ENCODE data around the gene SPATA2. TPM values are rescaled to one million over a fixed set of nuclear protein-coding genes. Genes with fewer than 3 reads are reported as not detected.

SPATA2 gene
- total and polyA plus RNA-seq, 2 of the 8 experiments (the other 6 are each of a cell fraction or from before 2014, with no cell fraction given), result 11.0 to 13.0 TPM

GRCh38 chr20:49889935-49890333 lies 25.4 kb downstream of the SPATA2 start (continued):
- TF ChIP-seq CHD2 (IDR thresholded peaks at IDR 0.05; ENCODE audit: low read length) (no peak), SRF (IDR thresholded peaks at IDR 0.05; ENCODE audit: low read depth, low read length) (no peak)

Data from H1 (cell line).